GM12865 (cell line): ENCODE measurements around the gene TIMM44.

Source experiments
- DNase-seq: peaks from one replicate; pipeline ENCODE4 v3.0.0; 2010; ENCODE audit warnings: low read depth
- H3K4me3 ChIP-seq: 2 replicates; pipeline ENCODE4 v1.5.1; 2011; ENCODE audit warnings: mild to moderate bottlenecking, low read depth, low read length, control low read depth
- CTCF ChIP-seq: IDR thresholded peaks from 2 replicates; pipeline ENCODE4 v1.5.1; 2011; ENCODE audit warnings: low read length, control low read depth, low read depth, inconsistent platforms; ENCODE audit not compliant: insufficient read depth; ENCODE audit errors: missing control alignments

The TIMM44 gene

GRCh38 chr19:7947939-7948338 lies 4.5 kb upstream of the TIMM44 start:
- no peak overlapping the region for H3K4me3 ChIP-seq
- no peak for TF ChIP-seq CTCF
- DNase-seq = no peak

GRCh38 chr19:7944177-7944761 lies 803 bp upstream of the TIMM44 start:
- peak; percentile 76 for TF ChIP-seq CTCF
- DNase-seq = peak; percentile 94
- H3K4me3 ChIP-seq = peak overlapping the region; percentile 63

GRCh38 chr19:7942981-7943443 lies 454 bp downstream of the TIMM44 start:
- TF ChIP-seq CTCF = no peak
- peak; percentile 34 for DNase-seq
- H3K4me3 ChIP-seq = peak overlapping the region; percentile 96

- peak overlapping the region; percentile 96 for H3K4me3 ChIP-seq
- no peak for DNase-seq
- no peak for TF ChIP-seq CTCF
These were observed 1.4 kb downstream of the TIMM44 start for GRCh38 chr19:7941895-7942596.

- no peak for DNase-seq
- TF ChIP-seq CTCF = no peak
- no peak overlapping the region for H3K4me3 ChIP-seq
These were observed 2.6 kb downstream of the TIMM44 start for GRCh38 chr19:7940841-7941240.

GRCh38 chr19:7934766-7935165 lies 8.7 kb downstream of the TIMM44 start:
- no peak for TF ChIP-seq CTCF
- DNase-seq = no peak
- H3K4me3 ChIP-seq = no peak overlapping the region
